Mammary epithelial cell (primary cell): ENCODE measurements around the gene TRAPPC2L.

Experiments used
- EZH2 ChIP-seq: IDR thresholded peaks from 2 replicates; pipeline ENCODE4 v1.6.1; 2012; ENCODE audit warnings: low read length, inconsistent platforms, borderline replicate concordance
- TF ChIP-seq, protein P1 (sequence below), 2 donors: IDR thresholded peaks in 1 of 2; conservative IDR thresholded peaks in 1 of 2; 2 replicates each; pipeline ENCODE4 v1.5.1; 2011 to 2012; ENCODE audit warnings: inconsistent platforms in 2 of 2, low read length in 2 of 2, mild to moderate bottlenecking in 2 of 2, control low read depth in 1 of 2, low read depth in 1 of 2; ENCODE audit not compliant: insufficient read depth in 1 of 2; ENCODE audit errors: extremely low read depth in 1 of 2

DNA sequence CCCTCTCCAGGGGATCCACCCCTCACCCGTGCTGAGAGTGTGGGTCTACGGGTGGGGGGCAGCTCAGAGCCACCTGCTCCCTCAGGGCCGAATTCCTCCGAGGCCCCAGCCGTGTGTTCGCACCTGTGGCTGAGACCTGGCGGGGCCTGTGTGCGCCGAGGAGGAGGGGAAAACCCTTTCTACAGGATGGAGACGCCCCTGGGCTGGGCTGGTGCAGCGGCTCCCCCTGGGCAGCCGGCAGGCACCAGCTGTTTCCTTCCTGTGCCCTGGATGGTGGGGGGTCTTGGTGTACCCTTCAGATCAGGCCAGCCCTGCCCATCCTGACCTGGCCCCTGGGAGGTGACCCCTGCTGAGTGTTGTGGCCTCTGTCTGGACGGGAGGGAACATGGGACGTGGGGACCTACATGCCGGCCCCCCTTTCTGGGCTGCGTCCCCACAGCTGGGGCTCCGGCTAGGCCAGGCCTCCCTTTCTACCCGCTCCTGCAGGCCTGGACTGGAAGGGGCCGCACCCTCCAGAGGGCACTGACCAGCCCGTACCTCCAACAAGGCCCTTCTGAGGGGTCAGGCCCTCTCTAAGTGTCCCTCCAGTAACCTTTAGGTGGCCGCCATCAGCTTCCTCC is 37.9 kb downstream of the TRAPPC2L start:
- TF ChIP-seq, protein P1, sequence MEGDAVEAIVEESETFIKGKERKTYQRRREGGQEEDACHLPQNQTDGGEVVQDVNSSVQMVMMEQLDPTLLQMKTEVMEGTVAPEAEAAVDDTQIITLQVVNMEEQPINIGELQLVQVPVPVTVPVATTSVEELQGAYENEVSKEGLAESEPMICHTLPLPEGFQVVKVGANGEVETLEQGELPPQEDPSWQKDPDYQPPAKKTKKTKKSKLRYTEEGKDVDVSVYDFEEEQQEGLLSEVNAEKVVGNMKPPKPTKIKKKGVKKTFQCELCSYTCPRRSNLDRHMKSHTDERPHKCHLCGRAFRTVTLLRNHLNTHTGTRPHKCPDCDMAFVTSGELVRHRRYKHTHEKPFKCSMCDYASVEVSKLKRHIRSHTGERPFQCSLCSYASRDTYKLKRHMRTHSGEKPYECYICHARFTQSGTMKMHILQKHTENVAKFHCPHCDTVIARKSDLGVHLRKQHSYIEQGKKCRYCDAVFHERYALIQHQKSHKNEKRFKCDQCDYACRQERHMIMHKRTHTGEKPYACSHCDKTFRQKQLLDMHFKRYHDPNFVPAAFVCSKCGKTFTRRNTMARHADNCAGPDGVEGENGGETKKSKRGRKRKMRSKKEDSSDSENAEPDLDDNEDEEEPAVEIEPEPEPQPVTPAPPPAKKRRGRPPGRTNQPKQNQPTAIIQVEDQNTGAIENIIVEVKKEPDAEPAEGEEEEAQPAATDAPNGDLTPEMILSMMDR (conservative IDR thresholded peaks at IDR 0.05 in 1 of 2, IDR thresholded peaks at IDR 0.05 in 1 of 2; ENCODE audit: extremely low read depth in 1 of 2, insufficient read depth in 1 of 2, low read depth in 1 of 2, low read length in 2 of 2): no peak
- no peak for TF ChIP-seq EZH2
